Muscle of leg (tissue), 11 donors: Measurements from ENCODE around the gene CLDN5. TPM values are rescaled to one million over a fixed set of nuclear protein-coding genes. Genes with fewer than 3 reads are reported as not detected.
A peak's percentile ranks its signal among the peaks of the same experiment; 100 is the strongest.

ENCODE experiments used
- DNase-seq: peaks from one replicate; pipeline ENCODE4 v3.0.0; 2013
- H3K27ac ChIP-seq: one replicate; pipeline ENCODE4 v1.5.1; 2013; ENCODE audit warnings: mild to moderate bottlenecking, low read length, control low read depth
- H3K27me3 ChIP-seq: one replicate; pipeline ENCODE4 v1.6.1; 2013; ENCODE audit warnings: low read length; ENCODE audit not compliant: control insufficient read depth, insufficient read depth
- H3K36me3 ChIP-seq: one replicate; pipeline ENCODE4 v1.6.1; 2013; ENCODE audit warnings: low read length; ENCODE audit not compliant: control insufficient read depth, insufficient read depth
- H3K4me1 ChIP-seq: one replicate; pipeline ENCODE4 v1.6.1; 2013; ENCODE audit warnings: low read length; ENCODE audit not compliant: control insufficient read depth, insufficient read depth
- H3K4me3 ChIP-seq: one replicate; pipeline ENCODE4 v1.5.1; 2013; ENCODE audit warnings: low read length, control low read depth
- H3K9me3 ChIP-seq: replicated peaks from 2 replicates; pipeline ENCODE4 v1.6.1; 2013; ENCODE audit warnings: low read depth, low read length; ENCODE audit not compliant: control insufficient read depth
- WGBS: methylation state at CpG from one replicate; pipeline ENCODE4 v1.1.5; 2013; ENCODE audit warnings: missing lambda C conversion rate; ENCODE audit not compliant: insufficient coverage; 5-methylcytosine and 5-hydroxymethylcytosine counted together
- polyA plus RNA-seq, 8 donors: library from polyadenylated mRNA; unstranded; fragments of 120-200 nt; gene quantifications; one replicate each; pipeline versions ENCODE4 v1.2.1 to v1.2.3, GENCODE V29; 2013; ENCODE audit warnings: inconsistent platforms in 1 of 8, low replicate concordance in 1 of 8; ENCODE audit not compliant: insufficient read length in 8 of 8, insufficient read depth in 1 of 8
- total RNA-seq: library from RNA; stranded (reverse); fragments of 120-200 nt; gene quantifications from one replicate; pipeline ENCODE4 v1.2.4, GENCODE V29; 2013

The CLDN5 gene
- total and polyA plus RNA-seq, 9 donors: 34.8 to 78.1 (median 51.8) TPM

- WGBS: 71% methylated on average over 12 of the region's 15 CpGs
- Histone ChIP-seq H3K36me3 (peaks cover under 1% of the 10 kb centered on the region), H3K4me3 (peak overlapping the region; percentile 45), H3K27me3 (peaks cover 31% of the 10 kb centered on the region), H3K9me3 (no peaks in the 10 kb centered on the region), H3K27ac (peak overlapping the region; percentile 82), H3K4me1 (peaks cover 68% of the 10 kb centered on the region)
- no peak for DNase-seq
These were observed 978 bp upstream of the CLDN5 start for GRCh38 chr22:19525116-19525660.

DNA sequence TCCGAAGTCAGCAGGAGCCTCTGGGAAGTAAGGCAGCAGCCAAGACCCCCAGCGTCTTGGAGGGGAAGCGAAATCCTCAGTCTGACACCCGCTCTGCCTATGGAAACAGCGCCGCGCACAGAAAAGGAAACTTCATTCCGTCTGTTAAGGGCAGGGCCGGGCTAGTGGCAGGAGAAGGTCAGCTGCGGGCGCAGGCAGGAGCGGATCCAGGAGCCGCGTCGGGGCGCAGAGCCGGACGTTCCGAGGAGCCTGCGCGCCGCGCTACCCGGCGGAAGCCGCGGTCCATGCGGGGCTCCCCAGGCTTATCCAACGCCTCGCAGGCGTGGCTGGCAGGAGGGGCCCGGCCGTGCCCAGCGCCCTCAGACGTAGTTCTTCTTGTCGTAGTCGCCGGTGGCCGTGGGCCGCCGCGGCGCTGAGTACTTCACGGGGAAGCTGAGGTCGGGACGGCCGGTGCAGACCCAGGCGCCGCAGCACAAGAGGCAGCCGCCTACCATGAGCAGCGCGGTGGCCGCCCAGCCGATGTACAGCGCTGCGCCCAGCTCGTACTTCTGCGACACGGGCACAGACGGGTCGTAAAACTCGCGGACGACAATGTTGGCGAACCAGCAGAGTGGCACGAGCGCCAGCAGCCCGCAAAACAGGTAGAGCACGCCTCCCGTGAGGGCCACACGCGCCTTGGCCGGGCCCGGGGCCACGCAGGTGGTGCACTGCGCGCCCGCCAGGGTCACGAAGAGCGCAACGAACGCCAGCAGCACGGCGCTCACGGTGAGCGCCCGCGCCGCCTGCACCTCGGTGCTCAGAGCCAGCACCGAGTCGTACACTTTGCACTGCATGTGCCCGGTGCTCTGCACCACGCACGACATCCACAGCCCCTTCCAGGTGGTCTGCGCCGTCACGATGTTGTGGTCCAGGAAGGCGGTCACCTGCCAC, 705 bp downstream of the CLDN5 start:
- peaks cover 31% of the 10 kb centered on the region for H3K27me3 ChIP-seq
- WGBS: 1% methylated on average over 99 of the region's 99 CpGs
- peaks cover 3% of the 10 kb centered on the region for H3K36me3 ChIP-seq
- H3K27ac ChIP-seq: peak overlapping the region; percentile 70
- peaks cover 85% of the 10 kb centered on the region for H3K4me1 ChIP-seq
- DNase-seq: no peak
- H3K9me3 ChIP-seq: no peaks in the 10 kb centered on the region
- peak overlapping the region; percentile 45 for H3K4me3 ChIP-seq

GRCh38 chr22:19522881-19523239, 1.4 kb downstream of the CLDN5 start:
- Histone ChIP-seq H3K4me3 (peak overlapping the region; percentile 45), H3K4me1 (peaks cover 87% of the 10 kb centered on the region), H3K9me3 (no peaks in the 10 kb centered on the region), H3K36me3 (peaks cover 3% of the 10 kb centered on the region), H3K27ac (peak overlapping the region; percentile 70), H3K27me3 (peaks cover 31% of the 10 kb centered on the region)
- no peak for DNase-seq
- WGBS: 13% methylated on average over 6 of the region's 9 CpGs

DNA sequence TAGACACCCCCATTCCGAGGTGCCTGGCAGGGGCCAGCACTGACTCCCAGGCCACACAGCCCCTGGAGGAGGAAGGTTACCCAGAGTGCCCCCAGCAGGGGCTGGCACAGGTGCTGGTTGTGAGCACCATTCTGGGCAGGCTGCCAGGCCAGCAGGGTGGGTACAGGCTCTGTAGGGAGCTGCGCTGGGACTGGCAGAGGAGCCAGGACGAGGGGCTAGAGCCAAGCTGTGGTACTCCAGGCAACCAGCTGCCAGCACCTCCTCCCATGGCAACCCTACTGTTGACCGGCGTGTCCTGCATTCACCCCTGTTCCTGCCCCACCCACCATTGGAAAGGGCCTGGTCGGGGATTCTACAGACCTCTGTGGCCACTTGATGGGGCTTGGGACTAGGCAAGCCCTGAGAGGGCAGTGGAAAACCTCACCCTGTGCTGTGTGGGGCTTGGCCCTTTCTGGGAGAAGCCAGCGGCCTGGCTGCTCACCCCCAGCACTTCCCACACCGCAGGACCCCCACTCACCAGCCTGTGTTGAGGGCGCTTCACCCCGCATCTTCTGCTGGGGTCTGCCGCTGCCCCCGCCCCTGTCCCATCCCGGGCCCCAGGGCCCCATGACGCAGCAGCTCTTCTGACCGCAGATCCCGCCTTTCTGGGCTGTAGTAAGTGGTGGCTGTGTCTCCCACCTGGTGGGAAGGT, 1.9 kb downstream of the CLDN5 start:
- WGBS: 59% methylated on average over 9 of the region's 16 CpGs
- Histone ChIP-seq H3K27ac (peak overlapping the region; percentile 70), H3K9me3 (no peaks in the 10 kb centered on the region), H3K36me3 (peaks cover 3% of the 10 kb centered on the region), H3K4me3 (peak overlapping the region; percentile 45), H3K27me3 (peaks cover 31% of the 10 kb centered on the region), H3K4me1 (peaks cover 83% of the 10 kb centered on the region)
- peak; percentile 73 for DNase-seq

DNA sequence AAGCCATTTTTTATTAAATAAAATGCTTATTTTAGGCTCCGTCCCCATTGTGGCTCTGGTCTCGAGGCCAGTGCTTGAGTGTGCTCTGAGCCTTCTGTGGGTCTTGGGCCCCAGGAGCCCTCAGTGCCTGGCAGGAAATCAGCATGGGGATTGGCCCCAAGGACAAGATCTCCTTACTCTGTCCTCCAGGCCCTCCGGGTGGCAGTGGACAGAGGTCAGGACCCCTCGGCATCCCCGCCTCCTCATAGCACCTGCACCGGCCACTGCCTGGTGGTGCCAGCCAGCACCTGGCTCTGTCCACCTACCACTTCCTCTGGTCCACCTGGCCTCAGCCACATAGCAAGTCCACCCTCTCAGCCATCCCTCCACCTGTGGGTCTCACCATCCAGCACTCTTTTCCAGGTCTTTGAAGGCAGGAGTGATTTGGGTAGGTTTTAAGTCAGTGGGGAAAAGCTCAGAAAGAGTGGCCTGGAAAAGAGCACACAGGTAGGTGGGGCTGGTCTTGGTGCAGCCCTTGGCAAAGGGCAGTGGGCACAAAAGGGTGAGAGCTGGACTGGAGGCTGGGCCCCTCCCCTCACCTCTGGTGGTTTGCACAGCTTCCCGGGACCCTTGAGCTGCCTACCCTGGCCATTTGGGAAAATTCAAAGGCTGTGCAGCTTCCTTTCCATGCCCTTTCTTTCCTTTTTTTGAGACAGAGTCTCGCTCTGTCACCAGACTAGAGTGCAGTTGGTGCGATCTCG, 3.5 kb downstream of the CLDN5 start:
- Histone ChIP-seq H3K9me3 (no peaks in the 10 kb centered on the region), H3K4me3 (no peak overlapping the region), H3K27me3 (peaks cover 31% of the 10 kb centered on the region), H3K36me3 (peaks cover 3% of the 10 kb centered on the region), H3K27ac (no peak overlapping the region), H3K4me1 (peaks cover 74% of the 10 kb centered on the region)
- 91% methylated on average over 9 of the region's 10 CpGs for WGBS
- no peak for DNase-seq

GRCh38 chr22:19520007-19520406, 4.2 kb downstream of the CLDN5 start:
- H3K4me3 ChIP-seq: no peak overlapping the region
- H3K27me3 ChIP-seq: peaks cover 24% of the 10 kb centered on the region
- H3K4me1 ChIP-seq: peaks cover 71% of the 10 kb centered on the region
- H3K9me3 ChIP-seq: no peaks in the 10 kb centered on the region
- 94% methylated on average over 2 of the region's 6 CpGs for WGBS
- DNase-seq: no peak
- peaks cover 3% of the 10 kb centered on the region for H3K36me3 ChIP-seq
- peak overlapping the region; percentile 20 for H3K27ac ChIP-seq

DNA sequence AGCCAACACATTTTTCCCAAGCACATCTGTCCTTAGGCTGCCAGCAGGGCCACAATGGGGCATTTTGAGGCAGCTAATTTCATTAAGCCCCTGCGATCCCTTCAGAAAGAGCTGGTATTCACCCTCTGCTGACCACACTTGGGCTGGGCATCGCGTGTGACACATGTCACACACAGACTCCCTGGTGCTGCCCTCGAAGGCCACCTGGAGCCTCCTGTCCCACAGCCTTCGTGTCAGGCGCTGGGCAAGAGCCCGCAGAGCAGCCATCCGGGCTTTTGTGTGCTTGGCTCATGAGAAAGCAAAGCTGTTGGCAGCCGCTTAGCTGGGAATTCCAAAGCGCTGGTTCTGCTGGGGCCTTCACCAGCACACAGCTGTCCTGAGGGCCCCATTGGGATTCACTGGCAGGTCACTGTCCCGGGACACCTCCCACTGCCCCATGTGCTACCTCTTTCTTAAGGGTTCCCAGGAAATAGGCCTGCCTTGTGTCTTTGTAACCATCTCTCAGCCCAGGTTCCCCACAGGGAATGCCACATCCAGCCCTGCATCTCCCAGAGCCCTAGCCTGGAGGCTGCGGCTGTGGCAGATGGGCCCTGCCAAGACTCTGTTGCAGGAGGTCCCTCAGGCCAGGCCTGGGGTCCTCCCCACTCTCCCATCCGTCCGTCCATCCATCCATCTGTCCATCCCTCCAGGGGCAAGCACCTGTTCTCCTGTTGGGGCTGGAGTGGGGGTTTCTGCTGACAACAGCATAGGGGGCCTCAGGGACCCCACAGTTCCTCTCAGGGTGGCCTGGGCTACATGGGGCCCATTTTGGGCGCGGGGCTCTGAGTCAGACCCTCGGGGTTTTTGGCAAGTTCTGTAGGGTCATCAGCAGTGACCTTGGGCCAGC, 4.9 kb downstream of the CLDN5 start:
- 63% methylated on average over 12 of the region's 17 CpGs for WGBS
- peak overlapping the region; percentile 80 for H3K27ac ChIP-seq
- peaks cover 3% of the 10 kb centered on the region for H3K36me3 ChIP-seq
- no peaks in the 10 kb centered on the region for H3K9me3 ChIP-seq
- DNase-seq: peak; percentile 56
- H3K27me3 ChIP-seq: peaks cover 18% of the 10 kb centered on the region
- peaks cover 70% of the 10 kb centered on the region for H3K4me1 ChIP-seq
- no peak overlapping the region for H3K4me3 ChIP-seq

DNA sequence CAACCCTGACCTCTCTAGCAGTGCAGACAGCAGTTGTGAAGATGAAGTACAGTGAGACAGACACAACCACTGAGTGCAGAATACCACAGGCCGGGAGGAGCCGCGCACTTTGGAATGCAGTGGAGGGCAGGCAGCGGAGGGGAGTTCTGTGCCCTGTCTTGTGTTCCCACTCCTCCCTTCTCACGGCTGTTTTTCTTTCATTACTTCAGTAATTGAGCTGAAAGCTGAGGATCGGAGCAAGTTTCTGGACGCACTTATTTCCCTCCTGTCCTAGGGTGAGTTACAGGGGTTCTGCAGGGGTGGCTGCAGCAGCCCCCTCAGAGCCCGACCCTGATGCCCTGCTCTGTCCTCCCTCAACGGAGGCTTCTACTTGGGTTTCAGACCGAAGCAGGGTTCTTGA, 5.6 kb downstream of the CLDN5 start:
- WGBS: 63% methylated on average over 4 of the region's 10 CpGs
- peaks cover 63% of the 10 kb centered on the region for H3K4me1 ChIP-seq
- no peak for DNase-seq

DNA sequence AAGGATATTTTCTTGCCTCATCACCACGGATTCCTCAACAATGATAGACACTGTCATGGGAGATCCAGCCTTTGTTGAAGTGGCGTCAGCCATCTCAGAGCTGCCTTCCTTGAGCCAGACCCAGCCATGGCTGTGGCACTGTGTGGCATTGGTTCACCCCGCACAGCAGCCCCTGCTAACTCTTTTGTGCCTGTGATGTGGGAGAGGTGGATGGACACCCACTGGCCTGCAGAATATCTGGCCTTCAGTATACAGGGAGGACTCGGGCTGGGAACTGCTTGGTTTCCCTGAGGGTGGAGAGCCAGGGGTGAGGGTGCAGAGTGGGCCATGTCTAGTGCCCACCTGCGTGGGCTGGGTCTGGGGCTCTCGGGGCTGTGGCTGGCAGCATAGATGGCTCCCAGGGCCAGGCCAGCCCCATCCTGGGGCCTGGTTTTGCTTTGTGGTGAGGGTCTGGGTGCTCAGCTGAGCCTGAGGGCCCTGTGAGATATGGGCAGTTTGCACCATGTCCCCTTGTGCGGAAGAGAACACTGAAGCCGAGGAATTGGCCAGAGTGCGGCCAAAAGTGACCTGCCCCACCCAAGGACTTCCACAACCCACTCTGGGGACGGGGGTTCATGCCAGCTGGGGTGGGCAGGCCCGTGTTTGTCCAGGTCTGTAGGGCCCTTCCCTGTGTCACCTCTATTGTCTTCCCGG, 6.1 kb downstream of the CLDN5 start:
- peaks cover 58% of the 10 kb centered on the region for H3K4me1 ChIP-seq
- WGBS: 97% methylated on average over 3 of the region's 12 CpGs

More for the DNA sequence above, 5.6 kb downstream of the CLDN5 start:
- Histone ChIP-seq H3K36me3 (peaks cover 3% of the 10 kb centered on the region), H3K4me3 (no peak overlapping the region), H3K27me3 (peaks cover 11% of the 10 kb centered on the region), H3K9me3 (no peaks in the 10 kb centered on the region), H3K27ac (peak overlapping the region; percentile 80)

More for the DNA sequence above, 6.1 kb downstream of the CLDN5 start:
- Histone ChIP-seq H3K27me3 (peaks cover 6% of the 10 kb centered on the region), H3K36me3 (peaks cover 3% of the 10 kb centered on the region), H3K4me3 (no peak overlapping the region), H3K9me3 (no peaks in the 10 kb centered on the region), H3K27ac (peak overlapping the region; percentile 80)
- no peak for DNase-seq
